ENCODE data around the gene CCDC9B.

Gene CCDC9B

DNA sequence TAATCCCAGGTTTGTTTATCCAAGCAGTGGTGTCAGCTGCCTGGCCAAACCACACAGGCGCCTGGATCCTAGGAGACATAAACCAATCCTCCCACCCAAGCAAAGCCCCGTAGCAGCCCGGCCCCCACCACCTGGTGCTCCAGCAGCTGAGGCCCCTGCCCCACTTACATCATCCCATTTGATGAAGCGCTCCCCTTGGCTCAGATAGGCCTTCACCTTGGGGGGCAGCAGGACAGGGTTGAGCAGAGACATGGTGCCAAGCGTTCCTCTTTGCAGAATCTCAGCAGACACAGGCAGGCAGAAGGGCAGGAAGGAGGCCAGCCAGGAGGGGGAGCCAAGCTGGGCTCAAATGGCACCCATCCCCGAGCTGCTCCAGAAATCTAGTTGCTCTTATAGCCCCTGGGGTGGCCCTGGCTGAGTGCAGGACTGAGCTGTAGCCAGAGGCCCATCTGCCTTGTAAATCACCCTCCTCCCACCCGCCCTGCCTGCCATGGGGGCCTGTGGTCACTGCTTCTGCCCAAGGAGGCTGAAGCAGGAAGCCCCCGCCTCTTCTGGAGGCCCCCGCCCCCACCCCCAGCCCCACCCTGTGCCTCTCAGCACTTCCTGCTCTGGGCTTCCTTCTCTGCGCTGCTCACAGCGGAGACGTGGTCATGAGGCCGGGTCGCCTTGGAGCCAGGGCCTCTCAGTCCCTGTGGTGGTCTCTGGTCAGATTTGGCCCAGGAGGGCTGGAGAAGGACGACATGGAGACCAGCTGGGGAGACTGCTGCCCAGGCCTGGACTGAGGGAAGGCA, 33.1 kb downstream of the CCDC9B start, which contains the start of gene PLCB2:
TSS of gene PLCB2 (minus strand) at position 515 of the 791 bp plus-strand sequence. CDS start at position 252, 263 bp downstream.
- DNase-seq (ENCODE audit: low read depth) = no peak

DNA sequence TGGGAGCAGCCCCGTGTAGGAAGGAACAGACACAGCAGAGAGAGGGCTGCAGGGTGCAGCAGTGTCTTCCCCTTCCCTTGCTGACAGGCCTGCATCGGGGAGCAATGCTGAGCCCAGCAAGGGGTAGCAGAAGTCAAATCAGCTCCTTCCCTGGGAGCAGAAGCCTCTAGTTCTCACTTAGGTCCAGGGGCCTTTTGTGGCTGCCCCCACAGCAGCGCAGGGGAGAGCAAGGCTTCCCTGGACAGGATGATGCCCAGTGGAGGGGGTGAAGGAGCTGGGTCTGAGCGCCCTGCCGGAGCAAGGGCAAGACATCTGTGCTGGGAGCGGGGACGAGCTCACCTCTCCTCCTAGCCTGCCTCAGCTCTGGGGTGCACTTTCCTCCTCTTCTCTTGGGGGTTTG, 33.8 kb downstream of the CCDC9B start:
- DNase-seq (ENCODE audit: low read depth) = no peak

DNA sequence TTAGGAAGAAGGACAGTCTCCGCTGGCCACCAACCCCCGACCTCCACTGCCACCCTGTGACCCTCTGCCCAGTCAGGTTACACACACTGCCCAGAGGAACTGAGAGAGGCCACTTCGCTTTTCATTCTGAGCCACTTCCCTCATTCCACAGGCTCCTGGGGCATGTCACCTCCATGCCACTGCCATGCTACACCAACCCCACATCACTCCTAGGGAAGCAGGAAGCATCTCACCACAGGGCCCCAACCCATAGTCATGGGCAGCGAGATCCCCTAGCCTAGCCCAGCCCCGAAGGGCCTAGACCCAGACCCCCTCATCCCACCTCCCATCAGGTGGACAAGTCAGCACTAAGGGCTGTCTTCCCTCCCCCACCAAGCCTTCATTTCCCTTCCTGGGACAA, 34.4 kb downstream of the CCDC9B start:
- no peak for DNase-seq (ENCODE audit: low read depth)

- DNase-seq (ENCODE audit: low read depth) = no peak
Measured at GRCh38 chr15:40305281-40305680, 35.5 kb downstream of the CCDC9B start.

- DNase-seq (ENCODE audit: low read depth) = no peak
Measured at GRCh38 chr15:40303576-40303975, 37.2 kb downstream of the CCDC9B start.

- no peak for DNase-seq (ENCODE audit: low read depth)
Measured at GRCh38 chr15:40302981-40303380, 37.8 kb downstream of the CCDC9B start.

- DNase-seq (ENCODE audit: low read depth) = no peak
Measured at GRCh38 chr15:40302288-40302886, 38.4 kb downstream of the CCDC9B start.

- no peak for DNase-seq (ENCODE audit: low read depth)
Measured at GRCh38 chr15:40301467-40302179, 39.1 kb downstream of the CCDC9B start.

- no peak for DNase-seq (ENCODE audit: low read depth)
Measured at GRCh38 chr15:40300771-40301170, 40.0 kb downstream of the CCDC9B start.

DNA sequence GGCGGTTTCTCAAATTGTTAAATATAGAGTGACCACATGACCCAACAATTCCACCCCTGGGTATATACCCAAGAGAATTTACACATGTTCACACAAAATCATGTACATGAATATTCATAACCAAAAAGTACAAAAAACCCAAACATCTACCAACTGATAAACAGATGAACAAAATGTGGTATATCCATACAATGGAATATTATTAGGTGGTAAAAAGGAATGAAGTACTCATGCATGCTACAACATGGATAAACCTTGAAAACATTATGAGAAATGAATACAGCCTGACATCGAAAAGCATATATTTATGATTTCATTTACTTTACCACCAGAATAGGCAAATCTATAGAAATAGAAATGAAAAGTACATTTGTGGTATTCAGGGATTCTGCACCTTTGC, 40.4 kb downstream of the CCDC9B start:
- DNase-seq (ENCODE audit: low read depth) = no peak

GRCh38 chr15:40298216-40298935, 42.4 kb downstream of the CCDC9B start:
- no peak for DNase-seq (ENCODE audit: low read depth)

DNA sequence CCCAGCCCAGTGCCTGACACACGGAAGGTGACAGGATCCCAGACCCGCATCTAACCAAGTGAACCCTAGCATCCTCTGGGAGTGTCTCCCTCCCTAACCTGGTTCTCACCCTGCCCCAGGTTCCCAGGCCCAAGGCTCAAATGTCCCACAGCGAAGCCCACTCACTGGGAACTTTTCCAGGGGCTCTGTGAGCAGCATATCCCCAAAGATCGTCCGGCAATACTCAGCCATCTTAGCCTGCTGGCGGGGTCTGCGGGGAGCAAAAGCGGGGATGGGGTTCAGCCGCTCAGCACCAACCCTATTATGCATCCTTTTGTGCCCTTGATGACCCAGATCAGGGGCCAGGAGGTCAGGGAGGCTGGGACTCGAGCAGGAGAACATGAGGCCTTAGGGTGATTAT, 43.4 kb downstream of the CCDC9B start:
- DNase-seq (ENCODE audit: low read depth) = no peak

- DNase-seq (ENCODE audit: low read depth) = no peak
Measured at GRCh38 chr15:40296561-40297230, 44.0 kb downstream of the CCDC9B start.

DNA sequence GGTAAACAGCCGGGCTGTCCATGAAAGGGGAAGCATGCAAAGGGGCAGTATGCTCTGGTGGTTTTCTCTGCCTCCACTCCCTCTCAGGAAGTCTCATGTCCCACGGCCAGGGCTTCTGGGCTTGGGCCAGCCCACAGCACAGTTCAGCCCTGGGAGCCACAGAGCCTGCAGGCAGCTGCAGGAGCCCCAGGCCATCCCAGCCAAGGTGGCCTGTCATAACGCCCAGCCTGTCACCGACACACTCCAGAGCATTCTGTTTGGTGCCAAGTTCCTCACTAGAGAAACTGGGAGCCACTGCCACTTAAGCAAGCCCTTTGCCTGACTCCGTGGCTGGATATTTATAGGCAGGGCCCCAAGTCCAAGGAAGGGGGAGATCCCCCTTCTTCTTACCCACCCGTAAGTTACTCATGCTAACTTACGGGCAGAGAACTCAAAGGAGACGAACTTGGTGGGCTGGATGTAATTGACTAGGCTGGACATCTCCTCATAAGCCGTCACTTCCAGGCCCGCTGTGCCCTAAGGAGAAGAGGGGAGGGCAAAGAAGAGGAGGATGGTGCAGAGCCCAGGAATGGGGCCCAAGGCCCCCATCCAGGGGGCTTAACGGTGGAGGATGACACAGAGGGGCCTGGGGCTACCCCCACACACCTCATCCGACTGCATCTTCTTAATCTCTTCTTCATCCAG, 44.7 kb downstream of the CCDC9B start:
- DNase-seq (ENCODE audit: low read depth) = no peak

DNA sequence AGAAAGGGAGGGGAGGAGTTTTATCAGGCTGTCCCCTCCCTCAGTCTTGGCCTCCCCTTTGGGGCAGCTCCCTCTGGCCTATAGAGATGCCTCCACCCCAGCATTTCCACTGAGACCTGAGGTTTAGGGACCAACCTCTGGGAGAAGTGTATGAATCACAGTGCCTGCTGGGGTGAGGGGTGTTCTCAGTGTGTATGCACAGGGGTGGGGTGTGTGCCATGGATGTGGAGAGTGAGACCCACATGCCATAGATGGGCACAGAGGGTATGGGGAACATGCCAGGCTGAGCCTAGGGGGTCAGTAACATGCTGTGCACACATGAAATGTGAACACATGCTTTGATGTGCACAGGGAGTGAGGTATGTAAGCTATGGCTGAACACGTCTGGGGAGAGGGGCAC, 45.4 kb downstream of the CCDC9B start:
- DNase-seq (ENCODE audit: low read depth) = no peak

DNA sequence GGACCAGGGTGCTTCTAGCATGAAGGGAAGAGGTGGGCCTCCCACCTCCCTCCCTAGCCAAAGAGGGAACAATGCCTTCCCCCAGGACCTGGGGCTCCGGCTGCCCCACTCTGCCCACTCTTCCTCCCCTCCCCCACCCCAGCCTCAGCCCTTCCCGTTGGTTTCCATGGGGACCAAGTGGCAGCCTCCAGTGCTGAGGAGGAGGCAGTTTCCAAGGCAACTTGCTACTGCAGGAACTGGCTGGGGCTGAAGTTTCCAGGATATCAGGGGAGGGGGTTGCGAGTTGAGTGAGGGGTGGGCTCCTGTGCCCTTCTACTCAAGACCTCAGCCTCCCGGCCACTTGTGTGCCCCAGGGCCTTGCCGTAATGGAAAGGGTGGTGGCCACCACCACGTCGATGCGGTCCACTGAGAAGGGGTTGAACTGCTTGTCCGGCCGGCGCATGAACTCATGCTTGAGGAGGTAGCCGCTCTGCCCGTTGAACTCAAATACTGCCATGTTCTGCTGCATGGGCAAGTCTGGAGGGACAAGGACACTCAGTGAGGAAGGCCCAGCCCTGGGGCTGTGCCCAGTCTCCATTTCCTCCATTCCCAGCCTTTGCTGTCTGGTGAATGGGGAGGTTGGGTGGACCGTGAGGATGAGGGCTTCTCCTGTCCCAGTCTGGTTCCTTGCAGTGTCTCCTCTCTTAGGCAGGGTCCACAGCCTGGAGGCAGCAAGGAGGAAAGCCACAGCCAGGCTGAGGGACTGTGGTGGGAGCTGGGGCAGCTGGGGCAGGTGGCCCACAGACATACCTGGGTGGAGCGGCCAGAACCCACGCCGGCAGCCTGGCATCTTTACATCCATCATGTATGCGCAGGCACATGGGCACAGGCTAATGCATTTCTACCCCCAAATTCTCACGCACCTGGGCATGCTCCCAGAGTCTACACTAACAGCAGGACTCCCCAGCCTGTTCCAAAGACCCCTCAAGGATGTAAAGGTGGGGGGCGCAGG, 46.5 kb downstream of the CCDC9B start:
- no peak for DNase-seq (ENCODE audit: low read depth)

GRCh38 chr15:40293006-40293405, 47.7 kb downstream of the CCDC9B start:
- DNase-seq (ENCODE audit: low read depth) = no peak

- DNase-seq (ENCODE audit: low read depth) = no peak
Measured at GRCh38 chr15:40292246-40292645, 48.5 kb downstream of the CCDC9B start.

DNA sequence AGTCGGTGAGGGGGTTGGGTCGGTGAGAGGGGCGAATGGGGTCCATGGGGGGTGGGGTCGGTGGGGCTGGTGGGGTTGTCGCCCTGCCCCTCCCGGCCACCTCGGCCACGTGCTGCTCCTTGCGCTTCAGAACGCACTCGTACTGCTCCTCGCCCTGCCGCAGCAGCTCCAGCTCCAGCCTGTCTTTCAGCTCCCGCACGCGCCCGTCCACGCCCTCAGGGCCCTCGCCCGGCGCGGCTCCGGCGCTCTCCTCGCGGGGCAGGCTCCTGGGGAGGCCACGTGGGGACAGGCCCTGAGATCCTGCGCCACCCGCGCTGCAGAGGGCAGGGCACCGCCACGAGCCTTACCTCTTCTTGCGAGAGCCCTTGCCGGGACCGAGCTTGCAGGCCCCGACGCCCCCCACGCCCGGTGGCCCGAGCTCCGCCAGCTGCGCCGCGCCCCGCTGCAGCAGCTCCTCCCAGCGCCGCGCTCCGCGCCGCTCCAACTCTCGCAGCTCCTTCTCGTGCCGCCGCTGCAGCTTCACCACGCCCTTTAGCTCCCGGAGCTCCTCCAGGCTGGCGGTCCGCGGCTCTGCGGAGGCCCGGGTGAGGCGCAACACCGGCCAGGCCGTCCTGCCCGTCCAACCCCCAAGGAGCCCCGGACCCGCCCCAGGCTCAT, 49.7 kb downstream of the CCDC9B start:
- DNase-seq (ENCODE audit: low read depth) = no peak

DNA sequence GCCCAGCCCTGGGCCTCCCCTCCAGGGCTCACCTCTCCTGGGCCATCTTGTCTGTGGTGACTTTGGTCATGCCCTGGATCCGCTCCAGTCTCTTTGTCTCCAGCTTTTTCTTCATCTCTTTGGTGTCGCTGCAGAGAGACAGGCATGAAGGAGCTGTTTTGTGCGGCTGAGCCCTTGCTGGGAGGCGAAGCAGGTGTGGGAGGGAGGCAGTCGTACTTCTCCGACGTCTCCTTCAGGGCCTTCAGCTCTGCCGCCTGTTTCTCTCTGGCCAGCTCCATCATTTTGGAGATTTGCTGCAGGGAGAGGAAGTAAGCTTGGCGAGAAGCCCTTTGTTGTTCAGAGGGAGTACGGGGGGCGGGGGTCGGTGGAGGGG, 50.2 kb downstream of the CCDC9B start:
- no peak for DNase-seq (ENCODE audit: low read depth)
